Pons (tissue), 1 donor: Measurements from ENCODE around the gene NRG3.

Source experiments
- DNase-seq: peaks from one replicate; pipeline ENCODE4 v3.0.0-alpha.2; 2016; ENCODE audit warnings: low spot score

Gene NRG3

DNA sequence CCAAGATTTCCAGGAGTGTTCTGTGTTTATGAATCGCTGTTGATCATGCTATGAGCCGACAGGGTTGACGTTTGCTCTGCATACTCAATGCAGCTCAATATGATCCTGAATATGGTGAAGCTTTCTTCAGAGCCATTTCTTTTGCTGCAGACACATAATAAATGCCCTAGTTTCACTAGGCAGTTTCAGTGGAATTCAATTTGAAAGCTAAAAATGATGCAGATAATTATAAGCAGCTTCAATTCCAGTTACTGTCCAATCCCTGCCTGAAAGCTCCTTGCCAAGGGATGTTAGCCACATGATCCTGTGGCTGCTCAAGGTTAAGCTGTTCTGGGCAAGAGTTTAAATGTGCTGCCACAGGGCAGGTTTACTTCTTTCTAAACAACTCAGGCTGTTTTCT, 805.6 kb downstream of the NRG3 start:
- DNase-seq = peak; percentile 22

DNA sequence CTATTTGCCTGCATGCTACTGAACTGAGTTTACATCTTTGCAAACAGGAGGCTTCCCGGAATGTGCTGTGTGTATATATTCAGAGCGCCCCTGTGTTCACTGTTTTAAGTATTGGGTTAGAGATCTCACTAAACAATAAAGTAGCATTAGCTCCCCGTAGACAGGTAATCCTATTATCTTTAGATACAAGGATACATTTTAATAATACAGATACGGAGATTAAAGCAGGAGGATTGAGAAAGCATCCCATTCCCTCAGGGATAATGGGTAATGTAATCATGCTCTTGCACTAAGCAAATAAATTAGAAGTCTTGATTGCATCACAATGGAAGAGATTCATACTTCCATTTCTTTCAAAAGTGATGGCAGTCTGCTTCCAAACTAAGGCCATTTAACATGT, 809.0 kb downstream of the NRG3 start:
- no peak for DNase-seq

DNA sequence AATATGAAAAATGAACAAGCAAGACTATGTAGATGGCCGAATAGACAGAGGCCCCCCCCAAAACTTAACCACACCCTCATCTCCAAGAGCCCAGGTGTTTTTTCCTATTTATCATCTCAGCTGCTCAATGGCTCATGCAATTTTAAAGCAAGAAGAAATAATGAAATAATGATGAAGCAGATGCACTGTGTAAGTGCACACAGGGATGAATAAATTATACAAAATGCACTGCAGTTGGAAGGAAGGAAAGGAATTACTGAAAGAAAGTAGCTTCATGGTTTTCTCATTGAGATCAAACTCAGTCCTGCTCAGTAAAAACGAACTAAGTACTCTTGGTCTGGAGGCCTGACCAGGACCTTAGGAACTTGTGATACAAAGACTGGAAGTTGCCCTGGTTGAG, 810.1 kb downstream of the NRG3 start:
- no peak for DNase-seq

DNA sequence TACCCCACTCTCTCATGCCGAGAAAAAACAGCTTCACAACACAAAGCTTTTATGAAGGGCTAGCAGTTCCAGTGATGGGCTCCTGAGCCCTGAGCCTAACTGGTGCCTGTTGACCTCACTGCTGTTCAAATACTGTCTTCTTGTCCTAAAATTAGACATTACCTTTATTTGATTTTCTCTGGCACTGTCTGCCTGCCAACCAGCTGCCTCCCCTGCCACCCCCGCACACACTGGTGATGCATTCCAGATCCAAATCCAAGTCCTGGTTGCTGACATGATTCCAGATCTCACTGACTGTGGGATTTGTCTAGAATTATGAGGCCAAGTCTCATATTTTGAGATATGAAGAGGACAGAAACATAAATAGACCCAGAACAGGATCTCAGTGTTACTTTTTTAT, 816.2 kb downstream of the NRG3 start:
- no peak for DNase-seq

DNA sequence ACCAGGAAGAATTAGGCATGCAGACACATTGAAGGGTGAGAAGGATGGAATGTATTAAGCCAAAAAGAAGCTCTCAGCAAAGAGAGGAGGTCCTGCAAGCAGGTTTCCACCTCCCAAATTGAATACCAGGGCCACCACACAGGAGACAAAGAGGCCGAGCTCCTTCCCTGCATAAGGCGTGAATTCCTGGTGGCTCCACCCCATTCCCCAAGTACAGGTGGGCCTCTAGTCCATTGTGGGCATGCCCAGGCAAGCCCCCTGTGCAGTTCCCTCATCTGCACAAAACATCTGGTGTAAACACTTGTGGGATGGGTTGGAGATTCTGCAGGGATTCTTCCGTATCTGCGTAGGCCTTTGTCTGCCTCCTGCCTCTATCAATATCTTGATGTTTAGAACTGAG, 817.5 kb downstream of the NRG3 start:
- DNase-seq = no peak

DNA sequence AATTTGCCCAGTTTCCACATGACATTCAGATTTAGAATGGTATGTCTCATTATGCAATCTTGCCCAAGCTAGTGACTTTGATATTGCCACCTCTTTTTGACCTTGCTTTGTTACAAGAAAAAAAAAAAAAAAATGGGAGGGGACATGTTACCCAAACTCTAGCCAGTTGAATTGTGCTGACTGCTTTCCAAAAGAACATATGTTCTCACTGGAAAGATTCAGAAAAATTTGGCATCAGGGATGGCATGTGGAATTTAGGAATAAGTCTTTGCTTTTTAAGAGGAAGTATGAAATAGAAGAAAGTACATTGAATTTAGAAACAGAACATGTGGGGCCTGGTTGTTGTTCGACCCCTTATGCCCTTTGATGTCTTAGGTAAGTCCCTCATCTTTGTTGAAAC, 846.8 kb downstream of the NRG3 start:
- no peak for DNase-seq

DNA sequence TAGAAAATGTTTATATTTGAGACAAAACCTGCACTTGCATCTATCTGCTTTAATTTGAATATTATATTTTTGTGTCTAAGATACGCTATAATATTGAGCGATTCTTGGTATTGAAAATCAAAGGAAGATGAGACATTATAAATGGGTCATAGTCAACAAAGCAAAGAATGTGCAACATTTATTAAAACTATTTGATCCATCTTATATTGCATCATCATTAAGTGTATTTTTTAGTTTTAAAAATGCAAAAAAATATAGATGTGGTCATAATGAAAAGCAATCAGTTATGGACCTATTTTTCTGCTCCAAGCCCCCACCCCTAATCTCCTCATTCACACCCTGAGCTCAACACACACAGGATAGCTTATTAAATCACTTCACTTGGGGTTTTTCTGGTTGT, 847.3 kb downstream of the NRG3 start:
- DNase-seq = no peak

DNA sequence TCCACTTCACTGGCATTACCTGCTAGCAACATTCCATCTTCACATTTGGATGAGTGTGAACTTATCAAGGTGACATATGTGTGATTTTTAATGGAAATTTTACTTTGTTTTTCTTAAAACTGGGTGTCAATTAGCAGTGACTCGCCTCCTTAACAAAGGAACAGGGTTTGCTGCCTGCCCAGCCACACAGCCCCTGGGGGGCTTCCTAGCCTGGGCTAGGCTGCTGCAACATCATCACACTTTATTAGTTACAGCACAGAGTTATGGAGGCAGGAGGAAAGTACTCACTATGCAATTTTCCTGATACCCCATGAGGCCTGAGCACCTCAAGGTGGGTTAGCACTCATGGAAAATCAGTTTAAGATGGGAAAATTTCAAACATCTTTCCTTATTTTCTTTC, 861.3 kb downstream of the NRG3 start:
- no peak for DNase-seq

DNA sequence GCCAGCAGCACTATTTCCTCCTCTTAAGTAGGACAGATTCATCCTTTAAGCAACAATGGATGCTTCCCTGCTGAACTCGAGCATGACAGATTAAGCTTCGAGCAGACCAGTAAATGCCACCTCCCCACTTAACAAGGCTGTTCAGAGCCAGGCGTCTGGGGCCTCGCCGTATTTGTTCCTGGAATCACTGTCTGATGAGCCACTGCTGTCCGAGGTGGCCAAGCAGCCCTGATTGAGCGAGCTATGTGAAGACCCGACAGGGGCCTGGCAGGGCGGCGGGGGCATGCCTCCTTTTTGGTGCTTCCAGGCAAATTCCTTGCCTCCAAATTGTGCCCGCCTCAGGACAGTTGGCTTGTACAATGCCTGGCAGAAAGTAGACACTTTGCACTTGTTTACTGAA, 862.6 kb downstream of the NRG3 start:
- no peak for DNase-seq

DNA sequence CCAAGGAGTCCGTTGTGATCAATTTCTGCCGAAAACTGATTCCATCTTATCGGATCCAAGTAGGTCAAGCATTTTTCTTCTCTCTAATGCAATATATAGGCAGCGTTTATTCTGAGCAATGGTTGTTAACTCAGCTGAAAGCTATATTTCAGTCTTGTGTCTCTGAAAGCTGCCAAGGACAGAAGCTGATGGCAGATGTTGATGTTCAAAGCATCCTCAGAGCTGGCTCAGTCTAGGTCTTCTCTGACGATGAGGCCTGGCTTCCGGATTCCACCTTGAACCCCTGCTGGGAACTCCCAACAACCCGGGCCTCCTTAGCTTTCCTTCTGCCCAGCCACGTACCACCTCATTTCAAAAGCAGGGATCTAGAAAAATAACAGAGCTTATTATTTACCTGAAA, 863.6 kb downstream of the NRG3 start:
- no peak for DNase-seq

DNA sequence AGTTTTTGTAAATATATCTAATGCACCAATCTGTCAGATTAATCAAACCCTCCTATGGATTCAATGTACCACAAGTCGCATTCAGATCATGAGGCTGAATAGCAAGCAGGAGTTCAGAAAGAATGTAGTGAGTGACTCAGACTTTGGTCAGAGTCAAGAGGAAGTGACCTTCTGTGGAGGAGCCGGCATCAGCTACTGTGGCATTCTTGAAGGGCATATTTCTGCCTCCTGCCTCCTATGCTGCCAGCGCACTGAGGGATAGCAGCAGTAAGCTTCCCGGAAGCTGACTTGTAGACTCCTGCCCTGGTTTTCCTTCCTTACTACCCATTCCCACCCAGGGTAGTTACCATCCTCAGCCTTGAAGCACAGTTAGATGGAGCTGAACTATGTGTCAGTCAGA, 867.5 kb downstream of the NRG3 start:
- no peak for DNase-seq

DNA sequence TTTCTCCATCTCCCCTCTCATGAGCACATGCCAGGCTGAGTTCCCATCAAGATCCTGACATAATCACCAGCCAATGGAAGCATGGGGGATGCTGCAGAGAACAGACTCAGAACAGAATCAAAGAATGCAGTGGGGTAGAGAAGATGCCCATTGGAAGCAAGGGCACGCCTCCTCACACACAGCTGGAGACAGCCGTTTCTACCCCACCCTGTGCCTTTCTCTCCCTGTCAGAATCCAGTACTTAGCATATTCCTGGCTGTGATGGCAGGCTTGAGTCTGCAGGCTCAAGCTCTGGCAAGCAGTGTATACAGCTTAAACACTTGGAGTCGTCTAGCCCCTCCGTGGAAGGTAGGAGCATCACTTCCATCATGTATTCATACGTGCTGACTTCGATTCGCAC, 867.9 kb downstream of the NRG3 start:
- DNase-seq = no peak

DNA sequence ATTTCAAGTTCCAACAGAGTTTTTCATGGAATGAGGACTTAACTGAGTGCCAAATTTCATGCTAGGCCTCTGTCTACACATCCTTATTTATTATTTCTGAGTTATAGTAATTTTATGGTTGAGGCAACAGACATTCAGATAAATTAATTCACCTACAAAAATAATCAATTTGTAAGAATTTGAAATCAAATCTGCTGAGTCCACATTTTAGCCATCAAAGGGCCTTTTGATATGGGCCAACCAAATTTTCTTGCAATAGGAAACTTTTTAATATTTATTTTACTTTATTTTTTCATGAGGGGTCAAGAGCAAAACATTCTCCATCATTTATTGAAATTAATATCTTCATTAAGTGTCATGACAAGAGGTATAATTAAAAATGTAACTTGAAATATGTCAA, 875.5 kb downstream of the NRG3 start:
- no peak for DNase-seq

DNA sequence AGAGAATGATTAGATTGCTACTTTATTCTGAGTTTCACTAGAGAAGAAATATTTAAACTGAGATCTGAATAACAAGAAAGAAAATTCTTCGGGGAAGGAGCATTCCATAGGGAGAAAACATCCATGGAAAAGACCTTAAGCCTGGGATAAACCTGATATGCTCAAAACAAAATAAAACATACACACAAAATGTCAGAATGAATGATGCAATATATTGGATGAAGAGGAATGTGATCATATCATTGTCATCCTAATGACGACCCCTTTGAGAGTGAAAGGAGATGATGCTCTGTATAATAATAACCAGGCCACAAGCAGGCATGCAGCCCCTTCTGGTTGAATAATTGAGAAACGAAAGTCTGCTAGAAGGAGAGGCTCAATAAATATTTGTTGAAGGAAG, 882.4 kb downstream of the NRG3 start:
- DNase-seq = no peak

DNA sequence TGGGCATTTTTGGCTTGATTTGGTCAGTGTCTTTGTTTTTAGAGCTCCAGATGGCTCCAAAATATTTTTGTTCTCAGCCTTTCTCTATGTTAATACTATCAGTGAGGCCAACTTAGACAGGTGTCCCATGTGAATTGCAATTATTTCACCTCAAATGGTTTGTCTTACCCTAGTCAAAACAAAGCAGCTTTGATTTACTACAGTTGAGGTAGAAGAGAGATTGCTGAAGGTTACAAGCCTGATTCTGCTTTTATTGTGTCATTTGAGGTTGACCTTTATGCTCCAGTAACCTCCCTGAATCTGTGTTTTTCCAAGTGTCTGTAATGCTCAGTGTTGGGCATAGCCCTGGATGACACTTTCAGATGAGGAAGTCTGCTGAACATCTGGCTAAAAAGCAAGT, 882.9 kb downstream of the NRG3 start:
- DNase-seq = no peak

DNA sequence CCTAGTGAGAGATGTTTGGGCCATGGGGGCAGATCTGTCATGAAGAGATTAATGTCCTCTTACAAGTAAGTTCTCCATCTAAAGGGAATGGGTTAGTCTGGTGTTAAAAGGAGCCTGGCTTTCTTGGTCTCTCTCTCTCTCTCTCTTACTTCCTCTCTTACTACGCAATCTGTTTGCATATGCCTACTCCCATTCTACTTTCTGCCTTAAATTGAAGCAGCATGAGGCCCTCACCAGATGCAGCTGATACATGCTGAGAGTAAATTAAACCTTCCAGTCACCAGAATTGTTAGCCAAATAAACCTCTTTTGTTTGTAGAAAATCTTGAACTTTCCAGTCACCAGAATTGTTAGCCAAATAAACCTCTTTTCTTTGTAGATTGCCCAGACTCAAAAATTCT, 884.1 kb downstream of the NRG3 start:
- DNase-seq = no peak

DNA sequence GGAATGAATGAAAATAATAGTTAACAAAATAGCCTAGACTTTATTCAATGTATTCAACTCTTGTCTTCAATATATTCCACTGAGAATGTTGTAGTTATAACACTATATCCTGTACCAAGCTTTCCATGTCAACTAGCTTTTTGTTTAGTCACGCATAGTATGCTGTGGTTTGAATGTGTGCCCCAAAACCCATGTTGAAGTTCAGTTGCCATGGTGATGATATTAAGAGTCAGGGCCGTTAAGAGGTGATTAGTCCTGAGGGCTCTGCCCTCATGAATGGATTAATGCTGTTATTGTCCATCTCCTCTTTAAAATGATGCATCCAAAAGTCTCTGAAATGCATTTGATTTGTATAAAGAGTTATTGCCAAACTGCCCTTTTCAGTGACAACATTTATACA, 887.6 kb downstream of the NRG3 start:
- DNase-seq = no peak

DNA sequence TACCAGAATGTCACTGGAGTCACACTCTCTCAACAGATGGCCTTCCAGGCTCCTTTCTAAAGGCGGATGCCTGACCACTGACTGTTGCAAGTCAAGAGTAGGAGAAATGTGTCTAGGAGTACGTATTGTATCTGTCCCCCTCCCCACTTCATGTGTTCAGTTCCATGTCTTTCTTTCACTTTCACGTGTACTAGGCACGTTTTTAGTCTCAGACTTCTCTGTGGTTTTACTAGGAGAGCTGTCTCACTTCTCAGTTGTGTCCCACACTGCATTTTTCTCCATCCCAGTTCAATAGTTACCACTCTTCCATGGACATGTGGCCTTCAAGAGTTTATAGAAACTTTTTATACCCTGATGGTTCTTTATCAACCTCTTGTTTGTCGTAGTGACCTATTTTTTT, 893.0 kb downstream of the NRG3 start:
- DNase-seq = no peak

DNA sequence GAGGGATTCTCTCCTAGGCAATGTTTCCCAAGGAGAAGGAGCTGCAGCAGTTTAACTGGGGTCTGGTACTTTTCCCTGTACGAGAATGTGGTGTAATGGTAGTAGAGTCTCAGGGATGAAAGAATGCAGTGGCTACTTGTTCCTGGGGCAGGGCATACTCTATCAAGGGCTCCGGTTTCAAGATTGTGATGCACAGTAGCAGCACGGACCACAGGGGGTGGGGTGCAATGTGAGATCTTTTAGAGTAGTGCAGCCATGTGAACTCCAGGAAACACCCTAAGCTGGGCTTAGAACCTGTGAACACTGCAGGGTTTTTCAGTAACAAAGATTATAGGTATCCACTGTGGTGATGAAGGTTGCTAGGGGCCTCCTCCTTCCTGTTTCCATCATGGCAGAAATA, 903.9 kb downstream of the NRG3 start:
- no peak for DNase-seq

DNA sequence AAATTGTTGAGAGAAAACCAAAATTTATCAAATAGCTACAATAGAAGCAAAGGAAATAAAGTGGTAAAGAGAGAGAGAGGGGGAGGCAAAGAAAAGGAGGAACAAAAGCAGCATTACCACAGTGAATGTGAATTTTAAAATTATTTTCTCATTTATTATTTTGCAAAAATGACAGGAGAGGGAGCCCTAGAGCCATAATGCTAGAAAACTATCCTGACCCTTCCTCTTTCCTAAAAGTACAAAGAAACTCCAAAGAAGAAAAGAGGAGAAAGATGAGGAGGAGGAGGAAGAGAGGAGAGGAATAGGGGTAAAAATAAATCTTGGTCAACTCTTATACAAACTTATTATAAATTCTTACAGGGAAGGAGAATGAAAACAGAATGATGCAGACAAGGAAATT, 921.5 kb downstream of the NRG3 start:
- DNase-seq = no peak

DNA sequence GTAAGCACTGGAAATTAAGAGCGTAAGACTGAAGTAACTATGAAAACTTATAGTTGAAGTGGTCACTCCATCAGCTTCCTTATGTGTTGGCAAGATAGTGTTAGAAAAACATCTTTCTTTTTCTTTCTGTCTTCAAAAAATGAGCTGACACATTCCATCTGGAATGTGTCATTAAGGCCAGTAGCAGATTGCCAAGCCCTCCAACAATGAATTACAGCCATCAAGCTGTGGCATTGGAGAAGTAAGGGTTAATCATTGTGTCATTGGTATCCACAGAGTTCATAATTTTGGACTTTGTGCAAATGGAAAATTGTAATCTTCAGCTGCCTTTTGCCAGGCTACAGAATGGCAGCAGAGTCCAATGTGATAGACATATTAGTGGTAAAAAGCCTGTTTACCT, 926.3 kb downstream of the NRG3 start:
- no peak for DNase-seq

DNA sequence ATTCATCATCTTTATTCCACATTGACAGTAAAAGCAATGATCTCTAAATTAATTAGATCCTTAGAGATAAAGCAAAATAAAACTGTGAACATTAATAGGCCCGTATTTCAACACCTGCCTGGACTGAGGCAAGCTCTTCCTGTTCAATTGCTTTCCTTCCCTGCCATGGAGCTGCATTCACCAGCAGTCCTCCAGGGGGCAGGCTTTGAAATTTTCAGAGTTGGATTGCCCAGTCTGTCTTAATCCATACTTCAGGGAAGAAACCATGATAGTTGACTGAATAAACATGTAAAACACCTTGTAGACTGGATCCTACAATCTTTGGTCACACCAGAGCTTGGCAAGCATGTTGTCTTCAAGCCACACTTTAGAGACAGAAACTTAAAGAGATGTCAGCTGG, 936.6 kb downstream of the NRG3 start:
- no peak for DNase-seq

DNA sequence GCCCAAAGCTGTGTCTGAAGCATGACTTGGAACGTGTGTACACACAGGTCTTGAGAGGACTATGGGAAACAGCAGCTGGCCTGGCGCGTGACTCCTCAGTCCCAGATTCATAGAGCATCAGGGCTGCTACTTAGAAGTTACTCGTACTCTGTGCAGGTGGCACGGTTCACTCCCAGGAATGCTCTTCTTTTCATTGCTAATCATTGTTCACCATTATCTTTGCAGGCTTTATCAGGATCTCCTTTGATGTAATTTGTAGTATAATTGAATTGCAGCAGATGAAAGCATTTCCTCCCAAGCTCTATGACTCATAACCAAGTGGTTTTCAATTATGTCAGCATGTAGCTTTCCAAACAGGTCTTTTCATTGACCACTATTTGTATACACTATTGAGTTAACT, 938.9 kb downstream of the NRG3 start:
- DNase-seq = no peak

DNA sequence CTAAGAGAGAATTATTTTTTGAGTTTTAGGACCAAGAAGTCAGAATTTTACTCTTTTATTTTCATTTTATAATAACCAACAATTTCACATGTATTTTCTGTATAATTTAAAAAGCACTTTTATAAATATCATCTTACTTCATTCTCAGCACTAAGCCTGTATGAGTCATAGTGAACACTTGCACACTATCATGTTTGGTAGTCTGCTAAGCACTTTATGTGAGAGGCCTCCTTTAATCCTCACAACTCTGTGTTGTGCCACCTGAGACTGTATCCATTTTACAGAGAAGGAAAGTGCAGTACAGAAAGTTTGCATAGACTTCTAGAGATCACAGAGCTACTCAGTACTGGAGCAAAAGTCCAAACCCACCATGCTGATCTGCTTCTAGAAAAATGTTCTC, 939.6 kb downstream of the NRG3 start:
- no peak for DNase-seq

DNA sequence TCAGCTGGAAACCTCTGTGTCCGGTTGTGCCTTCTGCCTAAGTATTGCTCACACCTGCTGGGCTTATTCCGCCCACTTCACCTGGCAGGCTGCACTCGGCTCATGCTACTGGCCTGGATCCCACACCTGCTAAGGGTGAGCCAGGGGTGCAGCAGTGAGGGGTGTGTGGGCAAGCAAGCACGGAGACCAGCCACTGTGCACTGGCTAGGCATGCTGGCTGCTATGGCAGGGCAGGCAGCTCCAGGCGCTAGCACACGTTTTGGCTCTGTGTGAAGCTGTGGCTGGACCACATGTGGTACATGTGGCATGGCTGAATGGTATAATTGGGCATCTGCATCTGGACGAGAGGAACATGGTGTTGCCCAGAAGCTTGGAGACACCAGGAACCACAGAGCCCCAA, 940.7 kb downstream of the NRG3 start:
- DNase-seq = no peak
